ENCODE data around the gene TMEM266.

TMEM266 gene

GRCh38 chr15:76135516-76135915, 75.7 kb downstream of the TMEM266 start:
- DNase-seq: no peak

GRCh38 chr15:76138436-76138835, 78.7 kb downstream of the TMEM266 start:
- no peak for DNase-seq

- peak; percentile 63 for DNase-seq
Observed at GRCh38 chr15:76139368-76140073, 79.7 kb downstream of the TMEM266 start.

DNA sequence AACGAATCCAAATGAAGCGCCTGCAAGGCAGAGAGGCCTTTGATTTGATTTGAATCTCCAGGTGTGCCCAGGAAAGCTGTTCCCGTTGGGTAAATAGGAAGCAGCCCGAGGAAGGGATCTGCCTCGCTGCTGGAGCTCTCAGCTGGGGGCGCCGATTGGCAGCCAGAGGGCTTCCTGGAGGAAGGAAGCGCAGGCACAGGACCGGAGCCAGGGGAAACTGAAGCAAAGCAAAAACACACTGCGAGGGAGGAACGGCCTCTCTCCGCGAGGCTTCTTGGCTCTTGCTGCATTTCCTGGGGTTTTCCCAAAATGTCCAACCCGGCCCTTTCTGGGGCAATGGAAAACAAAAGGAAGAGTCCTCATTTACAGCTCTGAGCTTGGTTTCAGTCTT, 80.3 kb downstream of the TMEM266 start:
- no peak for DNase-seq

DNA sequence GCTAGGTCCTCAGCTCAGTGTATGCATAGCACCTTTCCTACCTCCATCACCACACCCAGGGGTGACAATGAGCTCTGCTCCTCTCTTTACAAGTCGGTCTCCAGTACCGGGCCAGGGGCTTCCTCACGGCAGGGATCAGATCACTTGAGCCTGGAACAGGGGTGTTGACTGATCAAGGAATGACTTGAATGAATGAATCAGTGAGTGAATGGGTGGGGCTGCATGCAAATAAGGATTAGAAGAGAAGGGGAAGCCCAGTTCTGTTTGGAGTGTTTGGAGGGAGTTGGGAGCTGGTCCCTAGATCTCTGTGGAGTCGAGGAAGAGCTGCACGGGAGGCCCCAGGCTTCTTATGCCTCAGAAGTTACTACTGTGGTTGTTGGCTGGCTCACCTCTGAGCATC, 87.0 kb downstream of the TMEM266 start:
- DNase-seq: no peak

GRCh38 chr15:76147906-76148570, 88.3 kb downstream of the TMEM266 start:
- peak; percentile 76 for DNase-seq

DNA sequence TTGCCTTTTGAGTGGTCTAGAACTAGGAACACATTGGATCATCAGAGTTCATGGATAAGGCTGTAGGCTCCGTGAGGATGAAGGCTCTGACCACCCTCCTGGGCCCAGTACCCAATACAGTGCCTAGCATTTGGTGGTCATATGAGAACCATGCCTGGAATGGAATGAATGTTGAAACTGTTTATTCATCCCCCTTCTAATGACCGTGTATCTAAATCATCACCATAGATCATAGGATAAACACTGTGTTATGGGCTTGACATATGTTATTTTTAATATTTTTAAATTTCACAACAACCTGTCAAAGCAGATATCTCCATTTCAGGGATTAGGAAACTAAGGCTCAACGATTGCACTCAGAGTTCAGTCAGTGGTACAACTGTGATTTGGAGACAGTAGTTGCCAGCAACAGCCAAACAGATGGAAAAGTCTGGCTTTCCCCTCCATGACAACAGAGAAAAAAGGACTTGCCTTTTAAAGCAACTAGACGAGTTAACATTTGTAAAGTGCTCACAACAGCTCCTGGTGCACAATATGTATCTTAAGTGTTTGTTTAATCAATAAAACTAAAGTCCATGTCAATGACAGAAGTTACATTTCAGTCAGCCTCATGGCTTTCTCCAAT, 89.6 kb downstream of the TMEM266 start:
- no peak for DNase-seq

DNA sequence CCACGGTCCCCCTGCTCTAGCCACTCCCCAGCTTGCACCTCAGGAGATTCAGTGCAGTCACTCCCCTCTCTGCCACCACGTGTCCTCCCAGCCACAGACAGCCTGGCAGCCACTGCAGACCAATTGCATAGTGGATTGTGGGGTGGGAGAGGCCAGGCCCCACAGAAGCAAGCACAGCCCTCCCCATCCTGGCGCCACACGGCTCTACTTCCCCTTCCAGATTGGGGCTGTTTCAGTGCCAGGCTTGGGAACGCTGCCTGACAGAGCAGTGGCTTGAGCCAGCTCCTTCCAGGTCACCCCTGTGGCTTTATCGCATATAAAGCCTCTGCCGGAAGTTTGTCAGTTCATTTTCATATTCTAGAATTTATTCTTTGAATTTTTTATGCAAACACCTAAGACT, 90.7 kb downstream of the TMEM266 start:
- no peak for DNase-seq

- DNase-seq: peak; percentile 73
Observed at GRCh38 chr15:76150971-76151598, 91.3 kb downstream of the TMEM266 start.

DNA sequence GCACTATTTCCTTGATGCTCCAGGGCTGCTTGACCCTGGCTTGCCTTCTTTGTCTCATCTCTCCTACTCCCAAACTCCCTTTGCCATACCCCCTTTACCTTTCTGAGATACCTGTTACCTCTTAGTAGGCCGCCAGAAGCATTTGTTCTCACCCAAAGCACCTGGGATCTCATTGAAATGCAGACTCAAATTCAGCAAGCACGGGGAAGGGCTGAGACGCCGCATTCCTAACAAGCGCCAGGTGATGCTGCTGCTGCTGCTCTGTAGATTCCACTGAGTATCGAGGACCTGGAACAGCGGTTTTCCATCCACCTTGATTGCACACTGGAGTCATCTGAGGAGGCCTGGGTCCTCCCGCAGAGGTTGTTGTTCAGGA, 91.8 kb downstream of the TMEM266 start:
- no peak for DNase-seq

GRCh38 chr15:76152197-76152596, 92.4 kb downstream of the TMEM266 start:
- no peak for DNase-seq

GRCh38 chr15:76153241-76154197, 93.7 kb downstream of the TMEM266 start:
- DNase-seq: no peak

GRCh38 chr15:76155731-76156130, 95.9 kb downstream of the TMEM266 start:
- DNase-seq: peak; percentile 51

- DNase-seq: no peak
Observed at GRCh38 chr15:76158226-76158625, 98.4 kb downstream of the TMEM266 start.

DNA sequence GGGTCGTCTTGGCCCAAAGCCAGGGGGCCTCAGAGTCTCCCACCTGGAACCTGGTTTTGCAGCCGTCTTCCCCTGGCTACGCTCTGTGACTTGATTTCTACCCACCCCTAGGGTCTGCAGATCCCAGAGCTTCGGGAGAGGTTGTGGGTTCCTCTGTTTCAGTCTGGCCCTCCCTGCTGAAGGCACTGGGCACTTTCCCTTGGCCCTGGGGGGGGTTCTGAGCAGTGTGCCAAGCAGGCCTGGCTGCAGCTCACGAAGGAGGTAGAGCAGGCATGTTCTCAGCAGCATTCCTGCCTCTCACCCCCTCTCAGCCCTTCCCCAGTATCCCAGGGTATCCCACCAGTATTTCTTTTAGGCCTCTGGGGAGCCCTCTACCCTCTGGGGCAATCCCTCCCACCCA, 99.0 kb downstream of the TMEM266 start:
- DNase-seq: no peak

- DNase-seq: no peak
Observed at GRCh38 chr15:76159282-76159681, 99.5 kb downstream of the TMEM266 start.

DNA sequence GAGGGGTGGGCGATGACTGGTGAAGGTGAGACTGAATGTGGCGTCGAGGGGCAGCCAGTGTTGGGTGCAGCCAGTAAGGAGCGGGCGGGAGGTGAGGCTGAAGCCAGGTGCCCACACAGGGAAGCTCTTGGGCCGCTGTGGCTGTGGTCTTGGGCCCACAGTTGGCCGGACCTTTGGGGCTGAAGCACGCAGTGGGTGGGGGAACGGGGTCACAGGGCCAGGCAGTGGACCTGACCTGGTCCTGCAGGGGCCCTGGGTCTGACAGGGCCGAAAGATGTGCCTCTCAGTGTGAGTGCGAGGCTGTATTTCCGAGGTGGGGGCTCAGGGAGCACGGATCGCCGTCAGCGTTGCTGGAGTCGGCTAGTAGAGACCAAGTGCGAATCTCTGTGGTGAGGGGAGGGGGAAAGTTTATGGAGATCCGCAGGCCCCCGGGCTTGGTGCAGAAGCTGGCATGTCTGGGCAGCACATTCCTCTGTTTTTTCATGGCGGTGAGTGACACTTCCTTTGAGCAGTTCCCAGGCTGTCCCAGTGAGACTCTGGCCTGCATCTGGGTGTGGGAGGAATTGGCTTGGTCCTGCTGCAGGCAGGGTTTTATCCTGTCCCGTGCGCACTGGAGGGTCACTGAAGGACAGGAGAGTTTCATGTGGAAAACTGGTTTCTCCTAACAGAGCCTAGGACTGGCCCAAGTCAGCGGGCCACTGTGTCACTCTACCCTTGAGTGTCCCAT, 100.8 kb downstream of the TMEM266 start:
- DNase-seq: no peak

GRCh38 chr15:76161153-76162035, 101.6 kb downstream of the TMEM266 start:
- DNase-seq: peak; percentile 68

- DNase-seq: no peak
Observed at GRCh38 chr15:76162036-76162398, 102.2 kb downstream of the TMEM266 start.

DNA sequence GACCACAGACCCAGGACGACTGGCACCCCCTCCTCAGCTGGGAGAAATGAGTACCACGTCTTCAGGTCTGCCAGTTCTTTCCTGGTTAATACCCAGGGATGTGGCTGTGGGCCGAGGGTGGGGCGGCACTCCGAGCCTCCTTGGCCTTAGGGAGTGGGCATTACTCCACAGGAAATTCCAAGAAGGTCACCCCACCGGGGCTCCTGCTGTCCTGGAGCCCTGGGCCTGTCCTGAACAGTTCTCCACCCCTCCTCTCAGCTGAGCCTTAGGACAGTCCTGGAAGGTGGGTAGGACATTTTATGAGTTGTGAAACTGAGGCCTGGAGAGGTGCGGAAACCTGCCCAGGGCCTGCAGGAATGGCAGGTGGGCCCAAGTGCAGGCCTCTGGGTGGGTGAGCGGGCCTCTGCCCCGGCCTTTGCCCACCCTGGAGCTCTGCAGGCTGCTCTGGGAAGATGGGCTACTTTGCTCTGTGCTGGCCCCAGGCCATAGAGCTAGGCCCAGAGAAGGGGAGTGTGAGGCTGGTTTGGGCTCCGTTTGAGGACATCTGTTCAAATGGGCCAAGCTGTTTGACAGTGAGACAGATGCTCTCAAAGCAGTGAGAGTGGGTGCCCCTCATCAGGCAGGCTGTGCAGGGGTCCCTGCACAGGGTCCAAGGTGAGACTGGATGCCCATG, 103.1 kb downstream of the TMEM266 start:
- DNase-seq: no peak

All from left hindlimb (tissue), 1 donor.